BLaER1 treated with 17β-estradiol and CSF1 and Interleukin-3, amounts not matched to agents 10 nM and 100 nM (cell line): ENCODE measurements around the gene CSPG4.
"Not testable (repeated sequence)": the region's sequence is repeated elsewhere in the genome, so short reads cannot be mapped to it uniquely, and the experiment has no call there.

Source experiments
- H3K27ac ChIP-seq, 11 experiments: shearing (Covaris generic); formaldehyde crosslinking; 2 replicates each; pipeline ENCODE4 v1.8.1; 2022
- H3K27me3 ChIP-seq, 11 experiments: shearing (Covaris generic); formaldehyde crosslinking; 2 replicates each; pipeline ENCODE4 v1.8.1; 2022
- H3K36me3 ChIP-seq, 11 experiments: shearing (Covaris generic); formaldehyde crosslinking; 2 replicates each; pipeline ENCODE4 v1.8.1; 2022
- H3K4me1 ChIP-seq, 10 experiments: shearing (Covaris generic); formaldehyde crosslinking; 2 replicates each; pipeline ENCODE4 v1.8.1; 2022
- H3K4me2 ChIP-seq, 11 experiments: shearing (Covaris generic); formaldehyde crosslinking; 2 replicates each; pipeline ENCODE4 v1.8.1; 2022
- H3K4me3 ChIP-seq, 10 experiments: shearing (Covaris generic); formaldehyde crosslinking; 2 replicates each; pipeline ENCODE4 v1.8.1; 2022
- H3K9ac ChIP-seq, 11 experiments: shearing (Covaris generic); formaldehyde crosslinking; 2 replicates each; pipeline ENCODE4 v1.8.1; 2022
- H3K9me3 ChIP-seq, 11 experiments: shearing (Covaris generic); formaldehyde crosslinking; replicated peaks in 1 of 11; 2 replicates each; pipeline ENCODE4 v1.8.1; 2022
- H4K20me1 ChIP-seq, 11 experiments: shearing (Covaris generic); formaldehyde crosslinking; 2 replicates each; pipeline ENCODE4 v1.8.1; 2022
- Cebpa-rat ChIP-seq, 11 experiments: shearing (Covaris generic); IDR thresholded peaks; 2 replicates each; pipeline ENCODE4 v1.8.1; 2022

The CSPG4 gene

GRCh38 chr15:75758071-75758872, 45.6 kb upstream of the CSPG4 start:
- Histone ChIP-seq H3K27ac (peak overlapping the region; percentile 69 to 88 (median 79); a peak in 21 of 22 replicates), H3K9ac (peak overlapping the region; percentile 69 to 84 (median 79)), H3K27me3 (no peaks in the 10 kb centered on the region), H4K20me1 (no peaks in the 10 kb centered on the region), H3K9me3 (no peaks in the 10 kb centered on the region), H3K4me3 (peak overlapping the region; percentile 59 to 76 (median 64)), H3K36me3 (no peaks in the 10 kb centered on the region), H3K4me1 (peaks cover 9 to 22% (median 18%) of the 10 kb centered on the region in 10 experiments), H3K4me2 (peak overlapping the region; percentile 70 to 96 (median 80))
- no peak for TF ChIP-seq Cebpa-rat (IDR thresholded peaks at IDR 0.05)

- peaks cover 17 to 35% (median 30%) of the 10 kb centered on the region in 10 experiments for H3K4me1 ChIP-seq
- not testable (repeated sequence) for H3K27ac ChIP-seq, H3K36me3 ChIP-seq, H3K27me3 ChIP-seq, H4K20me1 ChIP-seq, H3K9me3 ChIP-seq, H3K9ac ChIP-seq, H3K4me3 ChIP-seq, H3K4me2 ChIP-seq
Measured at GRCh38 chr15:75754871-75755270, 42.2 kb upstream of the CSPG4 start.

GRCh38 chr15:75753145-75753544, 40.5 kb upstream of the CSPG4 start:
- H4K20me1 ChIP-seq = no peaks in the 10 kb centered on the region
- H3K9me3 ChIP-seq = no peaks in the 10 kb centered on the region
- no peaks in the 10 kb centered on the region for H3K27me3 ChIP-seq
- H3K4me3 ChIP-seq = no peak overlapping the region
- H3K36me3 ChIP-seq = no peaks in the 10 kb centered on the region
- H3K27ac ChIP-seq = no peak overlapping the region
- peaks cover 9 to 37% (median 27%) of the 10 kb centered on the region in 10 experiments; a peak in 19 of 20 replicates for H3K4me1 ChIP-seq
- no peak overlapping the region for H3K9ac ChIP-seq
- H3K4me2 ChIP-seq = no peak overlapping the region
- TF ChIP-seq Cebpa-rat (IDR thresholded peaks at IDR 0.05) = no peak

- Histone ChIP-seq H3K27me3 (no peaks in the 10 kb centered on the region), H3K4me2 (peak overlapping the region in 5 of 11 experiments; percentile 41 to 56 (median 44); a peak in 5 of 22 replicates), H3K4me1 (peaks cover 4 to 33% (median 24%) of the 10 kb centered on the region in 10 experiments; a peak in 17 of 20 replicates), H3K9me3 (no peaks in the 10 kb centered on the region), H4K20me1 (no peaks in the 10 kb centered on the region), H3K9ac (no peak overlapping the region), H3K27ac (no peak overlapping the region), H3K36me3 (no peaks in the 10 kb centered on the region), H3K4me3 (no peak overlapping the region)
- TF ChIP-seq Cebpa-rat (IDR thresholded peaks at IDR 0.05) = no peak
Measured at GRCh38 chr15:75751891-75752290, 39.2 kb upstream of the CSPG4 start.

- Histone ChIP-seq H4K20me1 (no peaks in the 10 kb centered on the region), H3K36me3 (no peaks in the 10 kb centered on the region), H3K4me1 (peaks cover 4 to 33% (median 24%) of the 10 kb centered on the region in 10 experiments; a peak in 17 of 20 replicates), H3K9me3 (no peaks in the 10 kb centered on the region), H3K4me2 (peak overlapping the region in 8 of 11 experiments; percentile 9 to 56 (median 44); a peak in 12 of 22 replicates), H3K27ac (no peak overlapping the region), H3K9ac (no peak overlapping the region), H3K27me3 (no peaks in the 10 kb centered on the region), H3K4me3 (no peak overlapping the region)
- TF ChIP-seq Cebpa-rat (IDR thresholded peaks at IDR 0.05) = no peak
Measured at GRCh38 chr15:75751116-75751875, 38.6 kb upstream of the CSPG4 start.

GRCh38 chr15:75750261-75751050, 37.8 kb upstream of the CSPG4 start:
- Histone ChIP-seq H4K20me1 (no peaks in the 10 kb centered on the region), H3K27me3 (no peaks in the 10 kb centered on the region), H3K4me1 (peaks cover 4 to 33% (median 24%) of the 10 kb centered on the region in 10 experiments; a peak in 17 of 20 replicates), H3K9ac (no peak overlapping the region), H3K27ac (no peak overlapping the region), H3K9me3 (no peaks in the 10 kb centered on the region), H3K36me3 (no peaks in the 10 kb centered on the region), H3K4me2 (peak overlapping the region in 7 of 11 experiments; percentile 9 to 56 (median 44); a peak in 8 of 22 replicates), H3K4me3 (no peak overlapping the region)
- no peak for TF ChIP-seq Cebpa-rat (IDR thresholded peaks at IDR 0.05)

- peaks cover 4 to 33% (median 24%) of the 10 kb centered on the region in 10 experiments; a peak in 17 of 20 replicates for H3K4me1 ChIP-seq
- TF ChIP-seq Cebpa-rat (IDR thresholded peaks at IDR 0.05) = no peak
- H3K4me3 ChIP-seq = no peak overlapping the region
- H4K20me1 ChIP-seq = no peaks in the 10 kb centered on the region
- no peak overlapping the region for H3K9ac ChIP-seq
- peak overlapping the region in 3 of 11 experiments; percentile 4 to 25 (median 15); a peak in 2 of 22 replicates for H3K4me2 ChIP-seq
- H3K27me3 ChIP-seq = no peaks in the 10 kb centered on the region
- no peaks in the 10 kb centered on the region for H3K36me3 ChIP-seq
- no peak overlapping the region for H3K27ac ChIP-seq
- no peaks in the 10 kb centered on the region for H3K9me3 ChIP-seq
Measured at GRCh38 chr15:75749820-75750219, 37.2 kb upstream of the CSPG4 start.

- H3K36me3 ChIP-seq, H3K27ac ChIP-seq, H3K9ac ChIP-seq, H4K20me1 ChIP-seq, H3K27me3 ChIP-seq, H3K4me3 ChIP-seq, H3K9me3 ChIP-seq: not testable (repeated sequence)
- peaks cover 4 to 33% (median 24%) of the 10 kb centered on the region in 10 experiments; a peak in 17 of 20 replicates for H3K4me1 ChIP-seq
- peak overlapping the region in 10 of 11 experiments; percentile 25 to 75 (median 58); a peak in 19 of 22 replicates for H3K4me2 ChIP-seq
Measured at GRCh38 chr15:75748882-75749281, 36.2 kb upstream of the CSPG4 start.

- Histone ChIP-seq H3K4me1 (peaks cover 4 to 33% (median 24%) of the 10 kb centered on the region in 10 experiments; a peak in 17 of 20 replicates), H3K9me3 (peaks cover 0 to 15% (median 9%) of the 10 kb centered on the region in 11 experiments; a peak in 18 of 22 replicates)
- not testable (repeated sequence) for H3K27me3 ChIP-seq, H3K27ac ChIP-seq, H3K4me2 ChIP-seq, H3K4me3 ChIP-seq, H4K20me1 ChIP-seq, H3K36me3 ChIP-seq, H3K9ac ChIP-seq
Measured at GRCh38 chr15:75747121-75747520, 34.5 kb upstream of the CSPG4 start.
